M059J (cell line): ENCODE data around the gene IGIP. TPM values are rescaled to one million over a fixed set of nuclear protein-coding genes. Genes with fewer than 3 reads are reported as not detected.

ENCODE experiments used
- DNase-seq: peaks from one replicate; pipeline ENCODE4 v3.0.0-alpha.2; 2012; ENCODE audit warnings: low read depth
- total RNA-seq: library from RNA; depleted of rRNA; stranded (reverse); fragments of >200 nt; shearing (Covaris generic); gene quantifications from 2 replicates; pipeline ENCODE4 v1.2.3, GENCODE V29; 2014; rRNA removed

IGIP gene
- total RNA-seq, 1 experiment from 2014 or later: 1.8 TPM

- DNase-seq: no peak
These were observed 39.6 kb downstream of the IGIP start for GRCh38 chr5:140165101-140165922.

GRCh38 chr5:140165923-140166270, 40.2 kb downstream of the IGIP start:
- DNase-seq: no peak

- no peak for DNase-seq
These were observed 41.2 kb downstream of the IGIP start for GRCh38 chr5:140166911-140167310.

GRCh38 chr5:140168371-140168770, 42.6 kb downstream of the IGIP start:
- DNase-seq: no peak

GRCh38 chr5:140169410-140169809, 43.7 kb downstream of the IGIP start:
- DNase-seq: peak; percentile 42

- no peak for DNase-seq
These were observed 46.7 kb downstream of the IGIP start for GRCh38 chr5:140172483-140172882.

- no peak for DNase-seq
These were observed 48.3 kb downstream of the IGIP start for GRCh38 chr5:140174014-140174413.

GRCh38 chr5:140174465-140175366, 49.0 kb downstream of the IGIP start, which contains the start of gene CYSTM1:
CYSTM1 (plus strand) TSS chr5:140175188; CDS start chr5:140194466, 19,278 bp downstream.
- peak; percentile 91 for DNase-seq

- DNase-seq: peak; percentile 69
These were observed 49.8 kb downstream of the IGIP start for GRCh38 chr5:140175367-140176030.

GRCh38 chr5:140176031-140176387, 50.3 kb downstream of the IGIP start:
- no peak for DNase-seq

GRCh38 chr5:140178086-140178410, 52.3 kb downstream of the IGIP start:
- DNase-seq: no peak

- DNase-seq: no peak
These were observed 52.9 kb downstream of the IGIP start for GRCh38 chr5:140178482-140179116.

Other genes with a start within 250 kb of the IGIP start
- gene NRG2, start 82.6 kb upstream of the IGIP start, total RNA-seq: 1.3 and 1.9 TPM in 2 replicates
- gene PURA, start 11.8 kb upstream of the IGIP start, total RNA-seq: 5.2 and 7.8 TPM in 2 replicates
- 43.6 and 45.0 TPM in 2 replicates for gene CYSTM1, start 49.3 kb downstream of the IGIP start, total RNA-seq
- gene PFDN1, start 177.2 kb downstream of the IGIP start, total RNA-seq: 115 and 145 TPM in 2 replicates
- gene HBEGF, start 220.7 kb downstream of the IGIP start, total RNA-seq: 9.2 and 13.8 TPM in 2 replicates
- not detected in 2 replicates for gene SLC4A9, start 234.3 kb downstream of the IGIP start, total RNA-seq